OCI-LY3 (cell line): ENCODE data around the gene VTI1A.

ENCODE experiments used
- H2AFZ ChIP-seq: fragments of 200-600, 300-600 bp; shearing (Covaris generic); 2 replicates; pipeline ENCODE4 v1.6.0; 2014; ENCODE audit warnings: antibody characterized with exemption, low read depth, low read length
- H3K27ac ChIP-seq: fragments of 200-600, 300-600 bp; sonication (generic); 2 replicates; pipeline ENCODE4 v1.5.1; 2014; ENCODE audit warnings: mild to moderate bottlenecking, low read length, moderate library complexity, mixed read lengths
- H3K27me3 ChIP-seq: fragments of 200-600, 300-600 bp; sonication (generic); 2 replicates; pipeline ENCODE4 v1.6.1; 2014; ENCODE audit warnings: low read depth, low read length, mixed read lengths
- H3K36me3 ChIP-seq: fragments of 200-600, 300-600 bp; sonication (generic); replicated peaks from 2 replicates; pipeline ENCODE3; 2014; ENCODE audit warnings: low read depth, low read length, mixed read lengths
- H3K4me1 ChIP-seq: fragments of 300-600, 200-600 bp; sonication (generic); 2 replicates; pipeline ENCODE4 v1.6.1; 2014; ENCODE audit warnings: low read length, mixed read lengths
- H3K4me2 ChIP-seq: fragments of 200-600, 300-600 bp; sonication (generic); 2 replicates; pipeline ENCODE4 v1.6.1; 2014; ENCODE audit warnings: low read length, mixed read lengths
- H3K4me3 ChIP-seq: fragments of 300-600, 200-600 bp; sonication (generic); 2 replicates; pipeline ENCODE4 v1.5.1; 2014; ENCODE audit warnings: antibody characterized with exemption, mild to moderate bottlenecking, low read length, moderate library complexity
- H3K79me2 ChIP-seq: fragments of 300-600, 200-600 bp; shearing (Covaris generic); 2 replicates; pipeline ENCODE4 v1.6.1; 2014; ENCODE audit warnings: mild to moderate bottlenecking, low read length, mixed read lengths
- H3K9ac ChIP-seq: fragments of 300-600, 200-600 bp; shearing (Covaris generic); 2 replicates; pipeline ENCODE4 v1.6.0; 2014; ENCODE audit warnings: mild to moderate bottlenecking, low read length, moderate library complexity
- H3K9me3 ChIP-seq: fragments of 200-600, 300-600 bp; shearing (Covaris generic); 2 replicates; pipeline ENCODE4 v1.6.1; 2014; ENCODE audit warnings: low read length, mixed read lengths; ENCODE audit not compliant: insufficient read depth
- H4K20me1 ChIP-seq: fragments of 200-600, 300-600 bp; sonication (generic); 2 replicates; pipeline ENCODE4 v1.6.1; 2016; ENCODE audit warnings: low read length, mixed read lengths; ENCODE audit not compliant: insufficient read depth
- CTCF ChIP-seq: fragments of 200-600, 300-600 bp; sonication (generic); IDR thresholded peaks from 2 replicates; pipeline ENCODE4 v1.5.1; 2014; ENCODE audit warnings: antibody characterized with exemption, low read length, low read depth
- EZH2phosphoT487 ChIP-seq: fragments of 200-600 bp; shearing (Covaris generic); IDR thresholded peaks from 2 replicates; pipeline ENCODE4 v1.6.1; 2018; ENCODE audit warnings: antibody characterized with exemption, mixed run types, low read depth

The VTI1A gene

GRCh38 chr10:112653851-112654250, 206.8 kb downstream of the VTI1A start:
- Histone ChIP-seq H3K79me2 (no peaks in the 10 kb centered on the region), H4K20me1 (no peaks in the 10 kb centered on the region), H3K27ac (no peak overlapping the region), H3K36me3 (no peaks in the 10 kb centered on the region), H2AFZ (no peak overlapping the region), H3K4me1 (no peaks in the 10 kb centered on the region), H3K4me2 (no peak overlapping the region), H3K4me3 (no peak overlapping the region), H3K9me3 (no peaks in the 10 kb centered on the region), H3K27me3 (no peaks in the 10 kb centered on the region), H3K9ac (no peak overlapping the region)
- no peak for TF ChIP-seq CTCF
- TF ChIP-seq EZH2phosphoT487: no peak

GRCh38 chr10:112654794-112655193, 207.8 kb downstream of the VTI1A start:
- Histone ChIP-seq H3K4me2 (no peak overlapping the region), H3K9me3 (no peaks in the 10 kb centered on the region), H4K20me1 (no peaks in the 10 kb centered on the region), H3K27ac (no peak overlapping the region), H3K27me3 (no peaks in the 10 kb centered on the region), H3K79me2 (no peaks in the 10 kb centered on the region), H3K4me3 (no peak overlapping the region), H3K9ac (no peak overlapping the region), H3K36me3 (no peaks in the 10 kb centered on the region), H3K4me1 (no peaks in the 10 kb centered on the region), H2AFZ (no peak overlapping the region)
- TF ChIP-seq CTCF (no peak), EZH2phosphoT487 (no peak)

GRCh38 chr10:112655722-112656121, 208.7 kb downstream of the VTI1A start:
- Histone ChIP-seq H4K20me1 (no peaks in the 10 kb centered on the region), H3K4me1 (no peaks in the 10 kb centered on the region), H3K27ac (no peak overlapping the region), H3K9ac (no peak overlapping the region), H3K4me3 (no peak overlapping the region), H3K79me2 (no peaks in the 10 kb centered on the region), H3K4me2 (no peak overlapping the region), H2AFZ (no peak overlapping the region), H3K27me3 (no peaks in the 10 kb centered on the region), H3K36me3 (no peaks in the 10 kb centered on the region), H3K9me3 (no peaks in the 10 kb centered on the region)
- TF ChIP-seq EZH2phosphoT487: no peak
- TF ChIP-seq CTCF: no peak

- Histone ChIP-seq H3K79me2 (no peaks in the 10 kb centered on the region), H3K4me3 (no peak overlapping the region), H3K36me3 (no peaks in the 10 kb centered on the region), H3K9ac (no peak overlapping the region), H2AFZ (no peak overlapping the region), H3K27ac (no peak overlapping the region), H3K4me2 (no peak overlapping the region), H4K20me1 (no peaks in the 10 kb centered on the region), H3K4me1 (no peaks in the 10 kb centered on the region), H3K27me3 (no peaks in the 10 kb centered on the region), H3K9me3 (no peaks in the 10 kb centered on the region)
- TF ChIP-seq CTCF (no peak), EZH2phosphoT487 (no peak)
Observed at GRCh38 chr10:112658465-112658864, 211.4 kb downstream of the VTI1A start.
